GM18505 (cell line): ENCODE results near the gene YBX2.

ENCODE experiments used
- ATAC-seq: cut with Tn5 transposase; IDR thresholded peaks from one replicate; pipeline ENCODE4 v1.9.1; 2021; ENCODE audit not compliant: unreplicated experiment
- POLR2A ChIP-seq: IDR thresholded peaks from 4 replicates; pipeline ENCODE4 v1.6.1; 2011; ENCODE audit warnings: borderline replicate concordance; ENCODE audit not compliant: insufficient read depth, insufficient read length; ENCODE audit errors: extremely low read depth

The YBX2 gene

GRCh38 chr17:7261379-7262191, 32.9 kb downstream of the YBX2 start:
- no peak for ATAC-seq
- no peak for TF ChIP-seq POLR2A

- TF ChIP-seq POLR2A: peak; percentile 30
- ATAC-seq: no peak
These were observed 33.6 kb downstream of the YBX2 start for GRCh38 chr17:7260651-7261378.

GRCh38 chr17:7260151-7260550, 34.3 kb downstream of the YBX2 start:
- TF ChIP-seq POLR2A: no peak
- no peak for ATAC-seq

- TF ChIP-seq POLR2A: no peak
- no peak for ATAC-seq
These were observed 34.9 kb downstream of the YBX2 start for GRCh38 chr17:7259555-7259889.

- TF ChIP-seq POLR2A: no peak
- no peak for ATAC-seq
These were observed 35.5 kb downstream of the YBX2 start for GRCh38 chr17:7258731-7259554.

- no peak for TF ChIP-seq POLR2A
- ATAC-seq: no peak
These were observed 37.5 kb downstream of the YBX2 start for GRCh38 chr17:7256766-7257456.

GRCh38 chr17:7254511-7254910, 39.9 kb downstream of the YBX2 start:
- no peak for TF ChIP-seq POLR2A
- ATAC-seq: no peak

GRCh38 chr17:7253082-7253481, 41.4 kb downstream of the YBX2 start:
- TF ChIP-seq POLR2A: no peak
- ATAC-seq: no peak

- TF ChIP-seq POLR2A: peak; percentile 90
- peak; percentile 44 for ATAC-seq
These were observed 42.0 kb downstream of the YBX2 start, which contains the start of gene ELP5 for GRCh38 chr17:7252176-7253043. Gene ELP5 (plus strand): TSS chr17:7252215. CDS start chr17:7252551, 336 bp downstream.

- TF ChIP-seq POLR2A: peak; percentile 58
- peak; percentile 82 for ATAC-seq
These were observed 42.7 kb downstream of the YBX2 start, which contains the start of gene CTDNEP1 for GRCh38 chr17:7251661-7252175. Gene CTDNEP1 (minus strand): TSS chr17:7251734. CDS start chr17:7251296, 438 bp downstream.

GRCh38 chr17:7250695-7251627, 43.5 kb downstream of the YBX2 start:
- ATAC-seq: peak; percentile 4
- TF ChIP-seq POLR2A: no peak
